ENCODE data around the gene ADAMTS14. TPM values are rescaled to one million over a fixed set of nuclear protein-coding genes. Genes with fewer than 3 reads are reported as not detected.
A peak's percentile ranks its signal among the peaks of the same experiment; 100 is the strongest.

ADAMTS14 gene
- total RNA-seq (2022) (not detected in 2 replicates), Bru-seq, nascent RNA (percentile 9 among the genes with signal in this experiment), BruChase-seq, experiment 1, labeled RNA remaining after a 2-hour chase (percentile 9 among the genes with signal in this experiment), BruChase-seq, experiment 2, labeled RNA remaining after a 6-hour chase (percentile 9 among the genes with signal in this experiment)
- long read RNA-seq: 0 reads

- H3K27ac Mint-ChIP-seq (ENCODE audit: unreplicated experiment): no peak within 1 kb of the TSS
- peaks cover 3% of the 10 kb centered on the region; the same call in 1 of the 2 replicates for H3K4me1 ChIP-seq
- BruUV-seq (replicated peaks): no TSS peak
- ChIA-PET CTCF (no interaction called here), POLR2A (no interaction called here)
- intact Hi-C loops (cut with micrococcal nuclease; ENCODE audit: unreplicated experiment): loop anchor here (5.0 to 10.0 kb wide), 2 partner anchors 65 to 118 kb away; no protein-coding TSS in a partner anchor
- H3K36me3 Mint-ChIP-seq (ENCODE audit: insufficient read depth, unreplicated experiment): no peaks in the 10 kb centered on the region
- no peak for TF ChIP-seq CTCF (IDR thresholded peaks at IDR 0.05; ENCODE audit: insufficient read depth in 1 of 2, low read depth in 1 of 2, low read length in 1 of 2, severe bottlenecking in 1 of 2, unreplicated experiment in 1 of 2)
- DNase-seq: peak in 1 of 2 experiments; percentile 45
- no peaks in the 10 kb centered on the region for H3K9me3 ChIP-seq
- H3K36me3 ChIP-seq (ENCODE audit: control insufficient read depth, insufficient read depth, low read length): no peaks in the 10 kb centered on the region
- H3K4me3 Mint-ChIP-seq (ENCODE audit: unreplicated experiment): peak within 1 kb of the TSS; percentile 68
- H3K27me3 Mint-ChIP-seq (ENCODE audit: insufficient read depth, unreplicated experiment): peaks cover 28% of the 10 kb centered on the region
- peaks cover 7% of the 10 kb centered on the region for H3K4me1 Mint-ChIP-seq (ENCODE audit: low read depth, unreplicated experiment)
- peaks cover 15% of the 10 kb centered on the region for H3K9me3 Mint-ChIP-seq (ENCODE audit: unreplicated experiment)
- peak within 1 kb of the TSS; percentile 38 for H3K4me3 ChIP-seq (ENCODE audit: low read depth, low read length)
- H3K27me3 ChIP-seq (replicated peaks; ENCODE audit: control insufficient read depth, insufficient read depth, low read length): peaks cover 7% of the 10 kb centered on the region
Measured at GRCh38 chr10:70672165-70673042, at the start of gene ADAMTS14. TSS of gene ADAMTS14 (plus strand) at chr10:70672506. CDS start at chr10:70672803, 297 bp downstream.

GRCh38 chr10:70622541-70622940, 49.8 kb upstream of the ADAMTS14 start:
- Mint-ChIP-seq H3K4me1 (ENCODE audit: low read depth, unreplicated experiment) (no peaks in the 10 kb centered on the region), H3K4me3 (ENCODE audit: unreplicated experiment) (no peak overlapping the region), H3K27me3 (ENCODE audit: insufficient read depth, unreplicated experiment) (peaks cover 7% of the 10 kb centered on the region), H3K27ac (ENCODE audit: unreplicated experiment) (no peak overlapping the region), H3K9me3 (ENCODE audit: unreplicated experiment) (peaks cover 29% of the 10 kb centered on the region), H3K36me3 (ENCODE audit: insufficient read depth, unreplicated experiment) (no peaks in the 10 kb centered on the region)
- H3K4me1 ChIP-seq: no peaks in the 10 kb centered on the region
- BruUV-seq (replicated peaks): no TSS peak
- H3K4me3 ChIP-seq (ENCODE audit: low read depth, low read length): no peak overlapping the region
- H3K9me3 ChIP-seq: peaks cover 18% of the 10 kb centered on the region
- DNase-seq: no peak
- CTCF ChIA-PET: no interaction called here
- intact Hi-C loops (cut with micrococcal nuclease; ENCODE audit: unreplicated experiment): no loop called here
- POLR2A ChIA-PET: no interaction called here
- no peak for TF ChIP-seq CTCF (IDR thresholded peaks at IDR 0.05; ENCODE audit: insufficient read depth in 1 of 2, low read depth in 1 of 2, low read length in 1 of 2, severe bottlenecking in 1 of 2, unreplicated experiment in 1 of 2)
- no peaks in the 10 kb centered on the region for H3K36me3 ChIP-seq (ENCODE audit: control insufficient read depth, insufficient read depth, low read length)
- H3K27me3 ChIP-seq (replicated peaks; ENCODE audit: control insufficient read depth, insufficient read depth, low read length): no peaks in the 10 kb centered on the region

GRCh38 chr10:70622981-70623844, 49.1 kb upstream of the ADAMTS14 start:
- ChIA-PET CTCF (interaction anchor here (0.7 kb wide), 1 partner anchor 202 kb away, joined by 5 read pairs; no protein-coding TSS in a partner anchor), POLR2A (no interaction called here)
- Histone ChIP-seq H3K9me3 (peaks cover 18% of the 10 kb centered on the region), H3K4me1 (no peaks in the 10 kb centered on the region), H3K4me3 (ENCODE audit: low read depth, low read length) (no peak overlapping the region), H3K36me3 (ENCODE audit: control insufficient read depth, insufficient read depth, low read length) (no peaks in the 10 kb centered on the region), H3K27me3 (replicated peaks; ENCODE audit: control insufficient read depth, insufficient read depth, low read length) (no peaks in the 10 kb centered on the region)
- H3K27me3 Mint-ChIP-seq (ENCODE audit: insufficient read depth, unreplicated experiment): peaks cover 9% of the 10 kb centered on the region
- H3K9me3 Mint-ChIP-seq (ENCODE audit: unreplicated experiment): peaks cover 29% of the 10 kb centered on the region
- intact Hi-C loops (cut with micrococcal nuclease; ENCODE audit: unreplicated experiment): no loop called here
- DNase-seq: no peak
- H3K27ac Mint-ChIP-seq (ENCODE audit: unreplicated experiment): no peak overlapping the region
- H3K36me3 Mint-ChIP-seq (ENCODE audit: insufficient read depth, unreplicated experiment): no peaks in the 10 kb centered on the region
- no peak overlapping the region for H3K4me3 Mint-ChIP-seq (ENCODE audit: unreplicated experiment)
- H3K4me1 Mint-ChIP-seq (ENCODE audit: low read depth, unreplicated experiment): no peaks in the 10 kb centered on the region
- no peak for TF ChIP-seq CTCF (IDR thresholded peaks at IDR 0.05; ENCODE audit: insufficient read depth in 1 of 2, low read depth in 1 of 2, low read length in 1 of 2, severe bottlenecking in 1 of 2, unreplicated experiment in 1 of 2)
- no TSS peak for BruUV-seq (replicated peaks)

Data from Caco-2 (cell line).